ENCODE results near the gene ZNF439. TPM values are rescaled to one million over a fixed set of nuclear protein-coding genes. Genes with fewer than 3 reads are reported as not detected.
A peak's percentile ranks its signal among the peaks of the same experiment; 100 is the strongest.

Gene ZNF439
- total and polyA plus RNA-seq, 2 of the 13 experiments (the other 11 are each of a cell fraction or from before 2014, with no cell fraction given), result 2.9 to 4.9 TPM

DNA sequence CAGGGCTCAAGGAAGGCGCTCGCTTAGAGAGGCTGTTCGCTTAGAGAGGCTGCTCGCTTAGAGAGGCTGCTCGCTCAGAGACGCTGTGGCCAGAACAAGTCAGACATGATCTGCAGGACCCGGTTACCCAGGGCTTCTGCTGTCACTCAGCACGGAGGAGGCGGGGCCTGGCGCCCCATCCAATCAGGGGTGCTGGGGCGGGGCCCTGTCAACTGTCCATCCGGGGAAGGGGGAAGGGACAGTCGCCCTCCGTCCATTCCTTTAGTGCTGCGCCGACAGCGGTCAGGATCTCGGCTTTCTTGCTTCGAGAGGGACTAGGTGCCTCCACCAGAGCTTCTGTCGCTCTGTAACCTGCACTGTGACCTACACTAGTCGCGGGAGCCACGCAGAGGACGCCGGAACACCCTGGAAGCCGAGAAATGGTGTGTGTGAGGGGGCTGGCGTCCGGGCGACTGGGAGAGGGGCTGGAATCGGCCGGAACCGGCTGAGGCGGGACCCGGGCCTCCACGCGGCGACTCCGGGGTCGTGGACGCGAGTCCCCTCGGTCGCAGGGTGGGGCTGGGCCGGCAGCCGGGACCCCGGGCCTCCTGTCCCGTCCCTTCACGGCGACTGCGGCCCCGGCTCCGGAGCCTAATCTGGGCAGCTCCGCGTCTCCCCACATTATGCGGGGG is 34.4 kb upstream of the ZNF439 start, which contains the start of gene ZNF440 (continued):
- TF ChIP-seq, protein P1, sequence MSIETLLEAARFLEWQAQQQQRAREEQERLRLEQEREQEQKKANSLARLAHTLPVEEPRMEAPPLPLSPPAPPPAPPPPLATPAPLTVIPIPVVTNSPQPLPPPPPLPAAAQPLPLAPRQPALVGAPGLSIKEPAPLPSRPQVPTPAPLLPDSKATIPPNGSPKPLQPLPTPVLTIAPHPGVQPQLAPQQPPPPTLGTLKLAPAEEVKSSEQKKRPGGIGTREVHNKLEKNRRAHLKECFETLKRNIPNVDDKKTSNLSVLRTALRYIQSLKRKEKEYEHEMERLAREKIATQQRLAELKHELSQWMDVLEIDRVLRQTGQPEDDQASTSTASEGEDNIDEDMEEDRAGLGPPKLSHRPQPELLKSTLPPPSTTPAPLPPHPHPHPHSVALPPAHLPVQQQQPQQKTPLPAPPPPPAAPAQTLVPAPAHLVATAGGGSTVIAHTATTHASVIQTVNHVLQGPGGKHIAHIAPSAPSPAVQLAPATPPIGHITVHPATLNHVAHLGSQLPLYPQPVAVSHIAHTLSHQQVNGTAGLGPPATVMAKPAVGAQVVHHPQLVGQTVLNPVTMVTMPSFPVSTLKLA (IDR thresholded peaks at IDR 0.05), result 0 out of 2 replicates have a peak, but pooled peaks have one; percentile 14
- TF ChIP-seq, protein P2, sequence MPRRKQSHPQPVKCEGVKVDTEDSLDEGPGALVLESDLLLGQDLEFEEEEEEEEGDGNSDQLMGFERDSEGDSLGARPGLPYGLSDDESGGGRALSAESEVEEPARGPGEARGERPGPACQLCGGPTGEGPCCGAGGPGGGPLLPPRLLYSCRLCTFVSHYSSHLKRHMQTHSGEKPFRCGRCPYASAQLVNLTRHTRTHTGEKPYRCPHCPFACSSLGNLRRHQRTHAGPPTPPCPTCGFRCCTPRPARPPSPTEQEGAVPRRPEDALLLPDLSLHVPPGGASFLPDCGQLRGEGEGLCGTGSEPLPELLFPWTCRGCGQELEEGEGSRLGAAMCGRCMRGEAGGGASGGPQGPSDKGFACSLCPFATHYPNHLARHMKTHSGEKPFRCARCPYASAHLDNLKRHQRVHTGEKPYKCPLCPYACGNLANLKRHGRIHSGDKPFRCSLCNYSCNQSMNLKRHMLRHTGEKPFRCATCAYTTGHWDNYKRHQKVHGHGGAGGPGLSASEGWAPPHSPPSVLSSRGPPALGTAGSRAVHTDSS (CRISPR knock-in tag; conservative IDR thresholded peaks at IDR 0.05), result no peak
- TF ChIP-seq ATF1 (CRISPR knock-in tag; IDR thresholded peaks at IDR 0.05) (no peak), ZNF614 (CRISPR knock-in tag; IDR thresholded peaks at IDR 0.05; ENCODE audit: borderline replicate concordance) (peak; percentile 40; the same call in 1 of the 2 replicates), RBAK (CRISPR knock-in tag; IDR thresholded peaks at IDR 0.05) (no peak), RFX3 (CRISPR knock-in tag; IDR thresholded peaks at IDR 0.05) (no peak), NFRKB (IDR thresholded peaks at IDR 0.05) (no peak), SP140L (CRISPR knock-in tag; IDR thresholded peaks at IDR 0.05; ENCODE audit: borderline replicate concordance) (no peak), ZNF333 (CRISPR knock-in tag; IDR thresholded peaks at IDR 0.05; ENCODE audit: borderline replicate concordance) (peak; percentile 68; the same call in 1 of the 2 replicates), IRF2 (CRISPR knock-in tag; IDR thresholded peaks at IDR 0.05) (peak; percentile 31; the same call in 1 of the 2 replicates), SMYD3 (CRISPR knock-in tag; IDR thresholded peaks at IDR 0.05) (0 out of 2 replicates have a peak, but pooled peaks have one; percentile 39), ZNF839 (CRISPR knock-in tag; IDR thresholded peaks at IDR 0.05; ENCODE audit: borderline replicate concordance) (peak; percentile 57; the same call in 1 of the 2 replicates), JUND (CRISPR knock-in tag; IDR thresholded peaks at IDR 0.05) (no peak), GPN1 (CRISPR knock-in tag; IDR thresholded peaks at IDR 0.05; ENCODE audit: borderline replicate concordance) (no peak), NFYC (CRISPR knock-in tag; IDR thresholded peaks at IDR 0.05) (peak; percentile 85), REPIN1 (CRISPR knock-in tag; IDR thresholded peaks at IDR 0.05; ENCODE audit: borderline replicate concordance, low read depth) (peak; percentile 24; the same call in 1 of the 2 replicates), NFIB (CRISPR knock-in tag; IDR thresholded peaks at IDR 0.05; ENCODE audit: borderline replicate concordance) (no peak), ZNF44 (CRISPR knock-in tag; IDR thresholded peaks at IDR 0.05) (peak; percentile 72; the same call in 1 of the 2 replicates), YEATS2 (CRISPR knock-in tag; IDR thresholded peaks at IDR 0.05; ENCODE audit: borderline replicate concordance) (no peak), RAD21 (CRISPR knock-in tag; IDR thresholded peaks at IDR 0.05) (no peak)
- TF ChIP-seq, protein P3, sequence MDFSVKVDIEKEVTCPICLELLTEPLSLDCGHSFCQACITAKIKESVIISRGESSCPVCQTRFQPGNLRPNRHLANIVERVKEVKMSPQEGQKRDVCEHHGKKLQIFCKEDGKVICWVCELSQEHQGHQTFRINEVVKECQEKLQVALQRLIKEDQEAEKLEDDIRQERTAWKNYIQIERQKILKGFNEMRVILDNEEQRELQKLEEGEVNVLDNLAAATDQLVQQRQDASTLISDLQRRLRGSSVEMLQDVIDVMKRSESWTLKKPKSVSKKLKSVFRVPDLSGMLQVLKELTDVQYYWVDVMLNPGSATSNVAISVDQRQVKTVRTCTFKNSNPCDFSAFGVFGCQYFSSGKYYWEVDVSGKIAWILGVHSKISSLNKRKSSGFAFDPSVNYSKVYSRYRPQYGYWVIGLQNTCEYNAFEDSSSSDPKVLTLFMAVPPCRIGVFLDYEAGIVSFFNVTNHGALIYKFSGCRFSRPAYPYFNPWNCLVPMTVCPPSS (IDR thresholded peaks at IDR 0.05), result no peak
- TF ChIP-seq, protein P4, sequence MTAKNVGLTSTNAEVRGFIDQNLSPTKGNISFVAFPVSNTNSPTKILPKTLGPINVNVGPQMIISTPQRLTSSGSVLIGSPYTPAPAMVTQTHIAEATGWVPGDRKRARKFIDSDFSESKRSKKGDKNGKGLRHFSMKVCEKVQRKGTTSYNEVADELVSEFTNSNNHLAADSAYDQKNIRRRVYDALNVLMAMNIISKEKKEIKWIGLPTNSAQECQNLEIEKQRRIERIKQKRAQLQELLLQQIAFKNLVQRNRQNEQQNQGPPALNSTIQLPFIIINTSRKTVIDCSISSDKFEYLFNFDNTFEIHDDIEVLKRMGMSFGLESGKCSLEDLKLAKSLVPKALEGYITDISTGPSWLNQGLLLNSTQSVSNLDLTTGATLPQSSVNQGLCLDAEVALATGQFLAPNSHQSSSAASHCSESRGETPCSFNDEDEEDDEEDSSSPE (CRISPR knock-in tag; IDR thresholded peaks at IDR 0.05), result no peak
- TF ChIP-seq, protein P5, sequence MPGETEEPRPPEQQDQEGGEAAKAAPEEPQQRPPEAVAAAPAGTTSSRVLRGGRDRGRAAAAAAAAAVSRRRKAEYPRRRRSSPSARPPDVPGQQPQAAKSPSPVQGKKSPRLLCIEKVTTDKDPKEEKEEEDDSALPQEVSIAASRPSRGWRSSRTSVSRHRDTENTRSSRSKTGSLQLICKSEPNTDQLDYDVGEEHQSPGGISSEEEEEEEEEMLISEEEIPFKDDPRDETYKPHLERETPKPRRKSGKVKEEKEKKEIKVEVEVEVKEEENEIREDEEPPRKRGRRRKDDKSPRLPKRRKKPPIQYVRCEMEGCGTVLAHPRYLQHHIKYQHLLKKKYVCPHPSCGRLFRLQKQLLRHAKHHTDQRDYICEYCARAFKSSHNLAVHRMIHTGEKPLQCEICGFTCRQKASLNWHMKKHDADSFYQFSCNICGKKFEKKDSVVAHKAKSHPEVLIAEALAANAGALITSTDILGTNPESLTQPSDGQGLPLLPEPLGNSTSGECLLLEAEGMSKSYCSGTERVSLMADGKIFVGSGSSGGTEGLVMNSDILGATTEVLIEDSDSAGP (CRISPR knock-in tag; IDR thresholded peaks at IDR 0.05; ENCODE audit: borderline replicate concordance), result peak; percentile 85
